Measurements from ENCODE around the gene CYFIP1.

DNA sequence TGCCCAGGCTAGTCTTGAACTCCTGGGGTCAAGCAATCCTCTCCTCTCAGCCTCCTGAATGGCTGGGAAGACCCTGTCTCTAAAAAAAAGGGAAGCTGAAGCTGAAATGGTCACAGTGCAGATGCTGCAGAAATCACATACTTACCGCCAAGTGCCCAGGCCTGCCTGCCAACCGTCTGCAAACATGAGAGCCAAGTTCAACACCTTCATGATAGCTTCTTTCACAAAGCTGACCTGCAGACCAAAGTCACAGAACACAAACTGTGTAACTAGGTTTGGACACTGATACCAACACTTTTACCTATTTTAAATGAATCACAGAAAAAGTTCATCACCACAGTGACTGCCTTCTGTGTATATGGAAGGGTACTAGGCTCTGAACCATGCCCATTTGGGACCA lies 22.8 kb upstream of the CYFIP1 start:
- TF ChIP-seq POLR2A (IDR thresholded peaks at IDR 0.05; ENCODE audit: low read depth, low read length) (no peak), POLR2AphosphoS5 (IDR thresholded peaks at IDR 0.05; ENCODE audit: low read depth, low read length) (no peak), TAF1 (IDR thresholded peaks at IDR 0.05; ENCODE audit: borderline replicate concordance, low read depth, low read length) (no peak)
